Testis (tissue), 2 donors: Measurements from ENCODE around the gene DMGDH.

Experiments
- POLR2A ChIP-seq: fragments of 450-650 bp; IDR thresholded peaks from one replicate; pipeline ENCODE4 v1.6.1; 2017; ENCODE audit warnings: antibody characterized with exemption, mild to moderate bottlenecking, moderate library complexity
- TF ChIP-seq, protein P1 (sequence below), 3 experiments: fragments of 450-650 bp in 2 of 3; fragments of 200-600 bp in 1 of 3; sonication (generic) in 1 of 3; IDR thresholded peaks; one replicate each; pipeline ENCODE4 v1.5.1; 2016 to 2019; ENCODE audit warnings: antibody characterized with exemption in 3 of 3, mild to moderate bottlenecking in 2 of 3, moderate library complexity in 1 of 3

DNA sequence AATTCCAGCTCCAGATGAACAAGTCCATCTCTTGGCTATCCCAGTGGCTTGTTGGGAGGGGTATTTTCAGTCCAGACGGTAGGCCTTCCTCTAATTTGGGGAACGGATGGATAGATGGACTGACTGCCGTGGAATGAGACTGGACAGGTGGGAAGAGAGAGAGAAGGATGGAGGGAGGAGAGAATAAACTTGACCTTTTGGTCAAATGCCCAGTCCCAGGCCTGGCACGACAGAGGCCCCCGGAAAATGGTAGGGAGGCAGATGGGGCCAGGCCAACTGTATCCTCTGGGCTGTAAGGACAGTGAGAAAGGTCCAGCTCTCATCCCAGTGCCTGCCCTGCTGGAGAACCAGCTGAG, 43.2 kb upstream of the DMGDH start:
- TF ChIP-seq, protein P1, sequence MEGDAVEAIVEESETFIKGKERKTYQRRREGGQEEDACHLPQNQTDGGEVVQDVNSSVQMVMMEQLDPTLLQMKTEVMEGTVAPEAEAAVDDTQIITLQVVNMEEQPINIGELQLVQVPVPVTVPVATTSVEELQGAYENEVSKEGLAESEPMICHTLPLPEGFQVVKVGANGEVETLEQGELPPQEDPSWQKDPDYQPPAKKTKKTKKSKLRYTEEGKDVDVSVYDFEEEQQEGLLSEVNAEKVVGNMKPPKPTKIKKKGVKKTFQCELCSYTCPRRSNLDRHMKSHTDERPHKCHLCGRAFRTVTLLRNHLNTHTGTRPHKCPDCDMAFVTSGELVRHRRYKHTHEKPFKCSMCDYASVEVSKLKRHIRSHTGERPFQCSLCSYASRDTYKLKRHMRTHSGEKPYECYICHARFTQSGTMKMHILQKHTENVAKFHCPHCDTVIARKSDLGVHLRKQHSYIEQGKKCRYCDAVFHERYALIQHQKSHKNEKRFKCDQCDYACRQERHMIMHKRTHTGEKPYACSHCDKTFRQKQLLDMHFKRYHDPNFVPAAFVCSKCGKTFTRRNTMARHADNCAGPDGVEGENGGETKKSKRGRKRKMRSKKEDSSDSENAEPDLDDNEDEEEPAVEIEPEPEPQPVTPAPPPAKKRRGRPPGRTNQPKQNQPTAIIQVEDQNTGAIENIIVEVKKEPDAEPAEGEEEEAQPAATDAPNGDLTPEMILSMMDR (IDR thresholded peaks at IDR 0.05), result no peak
- no peak for TF ChIP-seq POLR2A
